Measurements from ENCODE around the gene F7.

DNA sequence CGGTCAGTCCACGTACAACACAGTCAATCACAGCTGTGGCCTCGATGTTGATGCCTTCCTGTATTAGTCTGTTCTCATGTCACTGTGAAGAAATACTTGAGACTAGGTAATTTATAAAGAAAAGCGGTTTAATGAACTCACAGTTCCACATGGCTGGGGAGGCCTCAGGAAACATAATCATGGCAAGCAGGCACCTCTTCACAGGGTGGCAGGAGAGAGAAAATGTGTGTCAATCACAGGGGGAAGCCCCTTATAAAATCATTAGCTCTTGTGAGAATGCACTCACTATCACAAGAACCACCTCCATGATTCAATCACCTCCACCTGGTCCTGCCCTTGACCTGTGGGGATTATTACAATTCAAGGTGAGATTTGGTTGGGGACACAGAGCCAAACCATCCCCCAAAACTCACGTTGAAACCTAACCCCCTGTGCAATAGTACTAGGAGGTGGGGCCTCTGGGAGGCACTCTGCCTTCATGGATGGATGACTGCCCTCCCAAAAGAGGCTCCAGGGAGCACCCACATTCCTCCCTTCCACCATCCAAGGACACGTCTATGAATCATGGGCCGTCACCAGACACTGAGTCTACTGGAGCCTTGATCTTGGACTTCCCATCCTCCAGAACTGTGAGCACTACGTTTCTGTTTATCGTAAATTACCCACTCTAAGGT lies 50.5 kb downstream of the F7 start:
- no peak for TF ChIP-seq ZNF114 (tag by site-specific recombination; IDR thresholded peaks at IDR 0.05)
- no peak for TF ChIP-seq ZNF274 (IDR thresholded peaks at IDR 0.05; ENCODE audit: low read length)
- TF ChIP-seq ZNF274 (tag by site-specific recombination; IDR thresholded peaks at IDR 0.05; ENCODE audit: borderline replicate concordance), result no peak
- TF ChIP-seq, protein P1, sequence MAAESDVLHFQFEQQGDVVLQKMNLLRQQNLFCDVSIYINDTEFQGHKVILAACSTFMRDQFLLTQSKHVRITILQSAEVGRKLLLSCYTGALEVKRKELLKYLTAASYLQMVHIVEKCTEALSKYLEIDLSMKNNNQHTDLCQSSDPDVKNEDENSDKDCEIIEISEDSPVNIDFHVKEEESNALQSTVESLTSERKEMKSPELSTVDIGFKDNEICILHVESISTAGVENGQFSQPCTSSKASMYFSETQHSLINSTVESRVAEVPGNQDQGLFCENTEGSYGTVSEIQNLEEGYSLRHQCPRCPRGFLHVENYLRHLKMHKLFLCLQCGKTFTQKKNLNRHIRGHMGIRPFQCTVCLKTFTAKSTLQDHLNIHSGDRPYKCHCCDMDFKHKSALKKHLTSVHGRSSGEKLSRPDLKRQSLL (tag by site-specific recombination; IDR thresholded peaks at IDR 0.05), result no peak
- TF ChIP-seq, protein P2, sequence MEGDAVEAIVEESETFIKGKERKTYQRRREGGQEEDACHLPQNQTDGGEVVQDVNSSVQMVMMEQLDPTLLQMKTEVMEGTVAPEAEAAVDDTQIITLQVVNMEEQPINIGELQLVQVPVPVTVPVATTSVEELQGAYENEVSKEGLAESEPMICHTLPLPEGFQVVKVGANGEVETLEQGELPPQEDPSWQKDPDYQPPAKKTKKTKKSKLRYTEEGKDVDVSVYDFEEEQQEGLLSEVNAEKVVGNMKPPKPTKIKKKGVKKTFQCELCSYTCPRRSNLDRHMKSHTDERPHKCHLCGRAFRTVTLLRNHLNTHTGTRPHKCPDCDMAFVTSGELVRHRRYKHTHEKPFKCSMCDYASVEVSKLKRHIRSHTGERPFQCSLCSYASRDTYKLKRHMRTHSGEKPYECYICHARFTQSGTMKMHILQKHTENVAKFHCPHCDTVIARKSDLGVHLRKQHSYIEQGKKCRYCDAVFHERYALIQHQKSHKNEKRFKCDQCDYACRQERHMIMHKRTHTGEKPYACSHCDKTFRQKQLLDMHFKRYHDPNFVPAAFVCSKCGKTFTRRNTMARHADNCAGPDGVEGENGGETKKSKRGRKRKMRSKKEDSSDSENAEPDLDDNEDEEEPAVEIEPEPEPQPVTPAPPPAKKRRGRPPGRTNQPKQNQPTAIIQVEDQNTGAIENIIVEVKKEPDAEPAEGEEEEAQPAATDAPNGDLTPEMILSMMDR (tag by site-specific recombination; IDR thresholded peaks at IDR 0.05), result no peak
- no peak for TF ChIP-seq ZNF558 (tag by site-specific recombination; IDR thresholded peaks at IDR 0.05)
- TF ChIP-seq ZNF140 (tag by site-specific recombination; IDR thresholded peaks at IDR 0.05), result no peak

All from HEK293 (cell line).